Measurements from ENCODE around the gene TNFSF8. TPM values are rescaled to one million over a fixed set of nuclear protein-coding genes. Genes with fewer than 3 reads are reported as not detected.

TNFSF8 gene
- total RNA-seq: 1 to 10 TPM in 1 of 2 donors, under 1 TPM in 1; 0.32 to 2.4 TPM

DNA sequence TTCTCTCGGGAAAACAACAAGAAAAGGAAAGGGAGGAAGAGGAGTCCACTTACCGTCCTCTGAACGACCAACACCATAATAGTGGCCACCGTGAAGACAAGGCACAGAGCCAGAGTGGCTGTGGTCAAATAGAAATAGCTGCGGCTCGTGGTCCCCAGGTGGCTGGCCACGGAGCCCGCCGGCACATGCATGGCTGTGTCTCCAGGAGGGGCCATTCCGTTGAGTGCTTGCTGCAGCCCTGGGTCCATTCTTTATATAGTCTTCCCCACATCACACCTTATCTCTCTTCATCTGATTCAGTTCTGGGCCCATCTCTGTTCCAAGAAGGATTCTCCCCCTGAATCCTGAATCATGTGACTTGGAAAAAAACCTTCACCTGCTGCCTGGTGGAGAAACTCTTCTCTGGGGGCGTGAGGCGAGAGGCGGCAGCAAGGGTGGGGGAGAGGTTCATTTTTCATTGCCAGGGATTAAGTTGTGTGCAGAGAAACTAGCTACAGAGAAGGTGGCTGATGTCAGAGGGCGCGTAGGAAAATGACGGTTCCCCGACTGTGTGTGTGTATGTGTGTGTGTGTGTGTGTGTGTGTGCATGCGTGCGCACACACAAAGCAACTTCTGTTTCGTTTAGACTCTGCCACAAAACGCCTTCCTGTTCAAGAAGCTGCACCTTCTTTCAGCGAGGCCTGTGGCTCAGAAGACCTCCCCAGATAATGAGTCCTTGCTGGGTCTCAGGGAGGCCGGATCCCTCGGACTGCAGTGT is at the start of gene TNFSF8:
TNFSF8 (minus strand) TSS at position 536 of the 757 bp plus-strand sequence; CDS start at position 248, 288 bp downstream.
- Histone ChIP-seq H3K36me3 (no peaks in the 10 kb centered on the region), H3K27ac (no peak within 1 kb of the TSS), H3K9me3 (no peaks in the 10 kb centered on the region), H3K27me3 (replicated peaks; ENCODE audit: insufficient read depth) (no peaks in the 10 kb centered on the region), H3K4me1 (replicated peaks) (no peaks in the 10 kb centered on the region), H3K4me3 (no peak within 1 kb of the TSS)
- intact Hi-C loops (cut with DNase I): no loop called here
- TF ChIP-seq, protein P1, sequence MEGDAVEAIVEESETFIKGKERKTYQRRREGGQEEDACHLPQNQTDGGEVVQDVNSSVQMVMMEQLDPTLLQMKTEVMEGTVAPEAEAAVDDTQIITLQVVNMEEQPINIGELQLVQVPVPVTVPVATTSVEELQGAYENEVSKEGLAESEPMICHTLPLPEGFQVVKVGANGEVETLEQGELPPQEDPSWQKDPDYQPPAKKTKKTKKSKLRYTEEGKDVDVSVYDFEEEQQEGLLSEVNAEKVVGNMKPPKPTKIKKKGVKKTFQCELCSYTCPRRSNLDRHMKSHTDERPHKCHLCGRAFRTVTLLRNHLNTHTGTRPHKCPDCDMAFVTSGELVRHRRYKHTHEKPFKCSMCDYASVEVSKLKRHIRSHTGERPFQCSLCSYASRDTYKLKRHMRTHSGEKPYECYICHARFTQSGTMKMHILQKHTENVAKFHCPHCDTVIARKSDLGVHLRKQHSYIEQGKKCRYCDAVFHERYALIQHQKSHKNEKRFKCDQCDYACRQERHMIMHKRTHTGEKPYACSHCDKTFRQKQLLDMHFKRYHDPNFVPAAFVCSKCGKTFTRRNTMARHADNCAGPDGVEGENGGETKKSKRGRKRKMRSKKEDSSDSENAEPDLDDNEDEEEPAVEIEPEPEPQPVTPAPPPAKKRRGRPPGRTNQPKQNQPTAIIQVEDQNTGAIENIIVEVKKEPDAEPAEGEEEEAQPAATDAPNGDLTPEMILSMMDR (IDR thresholded peaks at IDR 0.05): no peak
- TF ChIP-seq POLR2AphosphoS5 (IDR thresholded peaks at IDR 0.05) (no peak), POLR2A (IDR thresholded peaks at IDR 0.05) (no peak)
- WGBS: 91% methylated on average over 24 of the region's 24 CpGs
- no peak for DNase-seq (ENCODE audit: low spot score)

DNA sequence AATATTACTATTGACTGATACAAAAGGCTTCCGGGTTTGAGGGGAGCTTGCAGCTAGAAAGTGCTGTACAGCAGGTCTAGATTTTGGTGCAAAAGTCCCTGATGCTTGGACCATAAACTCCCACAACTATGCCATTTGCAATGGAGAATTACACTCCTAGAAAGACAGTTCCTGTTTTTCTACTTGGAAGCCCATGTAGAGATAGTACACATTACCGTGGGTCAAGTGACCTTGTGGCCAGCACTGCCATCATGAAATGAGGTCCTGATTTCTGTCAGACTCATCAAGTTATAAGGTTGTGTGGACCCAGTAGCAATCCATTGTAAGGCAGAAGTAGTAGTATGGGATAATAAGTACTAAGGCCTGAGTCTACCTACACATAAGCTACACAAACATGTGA is 42.8 kb upstream of the TNFSF8 start:
- DNase-seq (ENCODE audit: low spot score): no peak
- no peaks in the 10 kb centered on the region for H3K9me3 ChIP-seq
- no peaks in the 10 kb centered on the region for H3K36me3 ChIP-seq
- H3K27me3 ChIP-seq (replicated peaks; ENCODE audit: insufficient read depth): no peaks in the 10 kb centered on the region
- H3K4me1 ChIP-seq (replicated peaks): no peaks in the 10 kb centered on the region
- H3K4me3 ChIP-seq: no peak overlapping the region
- WGBS: 76% methylated on average over 2 of the region's 2 CpGs
- intact Hi-C loops (cut with DNase I): no loop called here
- H3K27ac ChIP-seq: no peak overlapping the region
- TF ChIP-seq POLR2A (IDR thresholded peaks at IDR 0.05) (no peak), POLR2AphosphoS5 (IDR thresholded peaks at IDR 0.05) (no peak)
- TF ChIP-seq, protein P1 (IDR thresholded peaks at IDR 0.05): no peak

DNA sequence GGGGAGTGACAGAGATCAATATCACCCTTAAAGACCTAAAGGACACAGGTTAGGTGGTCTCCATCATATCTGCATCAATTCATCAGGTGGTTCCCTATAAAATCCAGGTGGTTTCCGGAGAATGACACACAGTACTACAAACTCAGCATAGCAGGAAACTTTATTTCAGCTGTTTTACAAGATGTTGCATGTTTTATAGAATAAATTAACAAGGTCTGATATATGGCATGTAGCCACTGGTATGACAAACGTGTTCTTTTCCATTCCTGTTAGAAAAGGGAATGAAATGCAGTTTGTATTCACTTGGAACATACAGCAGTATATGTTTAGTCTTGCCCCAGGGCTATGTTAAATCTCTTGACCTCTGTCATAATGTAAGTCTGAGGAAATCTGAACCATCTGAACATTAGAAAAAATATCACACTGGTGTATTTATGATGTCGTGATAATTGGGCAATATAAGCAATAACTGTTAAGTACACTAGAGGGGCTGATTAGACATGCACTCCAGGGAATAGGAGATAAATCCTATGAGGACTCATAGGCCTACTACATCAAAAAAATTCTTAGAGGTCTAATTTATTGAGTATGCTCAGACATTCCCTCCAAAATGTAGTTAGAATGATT is 42.2 kb upstream of the TNFSF8 start:
- no peak for DNase-seq (ENCODE audit: low spot score)
- TF ChIP-seq POLR2A (IDR thresholded peaks at IDR 0.05) (no peak), POLR2AphosphoS5 (IDR thresholded peaks at IDR 0.05) (peak; percentile 70)
- TF ChIP-seq, protein P1 (IDR thresholded peaks at IDR 0.05): no peak
- H3K36me3 ChIP-seq: no peaks in the 10 kb centered on the region
- no peaks in the 10 kb centered on the region for H3K4me1 ChIP-seq (replicated peaks)
- H3K27ac ChIP-seq: no peak overlapping the region
- no peaks in the 10 kb centered on the region for H3K27me3 ChIP-seq (replicated peaks; ENCODE audit: insufficient read depth)
- WGBS: 27% methylated on average over 3 of the region's 3 CpGs
- H3K4me3 ChIP-seq: no peak overlapping the region
- intact Hi-C loops (cut with DNase I): no loop called here
- no peaks in the 10 kb centered on the region for H3K9me3 ChIP-seq

- H3K36me3 ChIP-seq: no peaks in the 10 kb centered on the region
- H3K4me1 ChIP-seq (replicated peaks): no peaks in the 10 kb centered on the region
- H3K4me3 ChIP-seq: no peak overlapping the region
- H3K27me3 ChIP-seq (replicated peaks; ENCODE audit: insufficient read depth): no peaks in the 10 kb centered on the region
- TF ChIP-seq, protein P1 (IDR thresholded peaks at IDR 0.05): no peak
- TF ChIP-seq POLR2A (IDR thresholded peaks at IDR 0.05) (no peak), POLR2AphosphoS5 (IDR thresholded peaks at IDR 0.05) (no peak)
- intact Hi-C loops (cut with DNase I): no loop called here
- no peaks in the 10 kb centered on the region for H3K9me3 ChIP-seq
- 50% methylated on average over 1 of the region's 1 CpG for WGBS
- no peak overlapping the region for H3K27ac ChIP-seq
- no peak for DNase-seq (ENCODE audit: low spot score)
Measured at GRCh38 chr9:114969269-114969668, 38.9 kb upstream of the TNFSF8 start.

Measured in prostate gland (tissue), 2 donors.